ENCODE results near the gene CGNL1.

GRCh38 chr15:57375827-57376695 lies at the start of gene CGNL1:
- TF ChIP-seq, protein P1, sequence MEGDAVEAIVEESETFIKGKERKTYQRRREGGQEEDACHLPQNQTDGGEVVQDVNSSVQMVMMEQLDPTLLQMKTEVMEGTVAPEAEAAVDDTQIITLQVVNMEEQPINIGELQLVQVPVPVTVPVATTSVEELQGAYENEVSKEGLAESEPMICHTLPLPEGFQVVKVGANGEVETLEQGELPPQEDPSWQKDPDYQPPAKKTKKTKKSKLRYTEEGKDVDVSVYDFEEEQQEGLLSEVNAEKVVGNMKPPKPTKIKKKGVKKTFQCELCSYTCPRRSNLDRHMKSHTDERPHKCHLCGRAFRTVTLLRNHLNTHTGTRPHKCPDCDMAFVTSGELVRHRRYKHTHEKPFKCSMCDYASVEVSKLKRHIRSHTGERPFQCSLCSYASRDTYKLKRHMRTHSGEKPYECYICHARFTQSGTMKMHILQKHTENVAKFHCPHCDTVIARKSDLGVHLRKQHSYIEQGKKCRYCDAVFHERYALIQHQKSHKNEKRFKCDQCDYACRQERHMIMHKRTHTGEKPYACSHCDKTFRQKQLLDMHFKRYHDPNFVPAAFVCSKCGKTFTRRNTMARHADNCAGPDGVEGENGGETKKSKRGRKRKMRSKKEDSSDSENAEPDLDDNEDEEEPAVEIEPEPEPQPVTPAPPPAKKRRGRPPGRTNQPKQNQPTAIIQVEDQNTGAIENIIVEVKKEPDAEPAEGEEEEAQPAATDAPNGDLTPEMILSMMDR (IDR thresholded peaks at IDR 0.05; ENCODE audit: poor library complexity), result no peak
- TF ChIP-seq EZH2 (IDR thresholded peaks at IDR 0.05; ENCODE audit: borderline replicate concordance) (no peak), EZH2phosphoT487 (IDR thresholded peaks at IDR 0.05; ENCODE audit: low read depth, severe bottlenecking, unreplicated experiment) (no peak)

All from hepatocyte (in vitro differentiated cells).